GM18508 (cell line): Measurements from ENCODE around the gene HK1.
"Not testable (repeated sequence)": the region's sequence is repeated elsewhere in the genome, so short reads cannot be mapped to it uniquely, and the experiment has no call there.

Source experiments
- ATAC-seq: cut with Tn5 transposase; IDR thresholded peaks from one replicate; pipeline ENCODE4 v1.9.1; 2021; ENCODE audit warnings: moderate number of reproducible peaks; ENCODE audit not compliant: insufficient read depth, unreplicated experiment

Gene HK1

DNA sequence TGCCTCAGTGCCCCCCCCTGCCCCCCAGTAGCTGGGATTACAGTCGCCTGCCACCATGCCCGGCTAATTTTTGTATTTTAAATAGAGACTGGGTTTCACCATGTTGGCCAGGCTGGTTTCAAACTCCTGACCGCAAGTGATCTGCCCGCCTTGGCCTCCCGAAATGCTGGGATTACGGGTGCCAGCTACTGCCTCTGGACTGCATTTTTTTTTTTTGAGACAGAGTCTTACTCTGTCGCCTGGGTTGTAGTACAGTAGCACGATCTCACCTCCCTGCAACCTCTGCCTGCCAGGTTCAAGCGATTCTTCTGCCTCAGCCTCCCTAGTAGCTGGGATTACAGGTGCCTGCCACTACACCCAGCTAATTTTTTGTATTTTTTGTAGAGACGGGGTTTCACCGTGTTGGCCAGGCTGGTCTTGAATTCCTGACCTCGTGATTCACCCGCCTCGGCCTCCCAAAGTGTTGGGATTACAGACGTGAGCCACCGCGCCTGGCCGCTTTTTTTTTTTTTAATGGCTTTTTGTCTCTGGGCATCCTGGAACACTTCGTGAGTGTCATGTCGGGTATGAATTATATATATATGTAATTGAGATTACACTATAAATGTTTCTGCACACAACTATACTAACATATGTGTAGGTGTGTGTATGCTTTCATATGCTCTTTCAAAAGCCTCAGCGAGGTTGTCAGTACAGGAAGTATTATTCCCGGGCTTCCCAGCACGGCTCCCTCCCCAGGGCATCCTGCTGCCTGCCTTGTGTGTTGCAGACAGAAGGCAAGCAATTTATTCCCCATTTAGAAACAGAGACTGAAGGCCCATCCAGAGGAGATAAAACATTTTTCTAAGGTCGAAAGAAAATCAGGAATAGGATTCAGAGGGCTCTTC, 47.6 kb downstream of the HK1 start:
- ATAC-seq = not testable (repeated sequence)

DNA sequence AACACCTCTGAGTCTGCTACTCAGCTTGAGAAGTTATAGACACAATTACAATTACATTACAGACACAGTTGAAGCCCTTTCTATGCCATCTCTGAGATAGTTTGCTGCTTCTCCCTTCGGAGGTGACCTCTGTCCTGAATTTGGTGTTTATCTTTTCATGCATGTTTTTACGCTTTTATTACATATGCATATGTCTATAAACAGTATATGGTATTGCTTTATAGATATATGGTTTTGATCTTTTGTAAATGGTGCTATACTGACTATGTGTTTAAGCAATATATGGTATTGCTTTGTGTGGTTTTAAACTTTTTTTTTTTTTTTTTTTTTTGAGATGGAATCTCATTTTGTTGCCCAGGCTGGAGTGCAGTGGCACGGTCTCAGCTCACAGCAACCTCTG, 48.4 kb downstream of the HK1 start:
- no peak for ATAC-seq

GRCh38 chr10:69327463-69328379, 49.4 kb downstream of the HK1 start:
- ATAC-seq = no peak

GRCh38 chr10:69328380-69328735, 50.1 kb downstream of the HK1 start:
- no peak for ATAC-seq

GRCh38 chr10:69328888-69329287, 50.6 kb downstream of the HK1 start:
- not testable (repeated sequence) for ATAC-seq

DNA sequence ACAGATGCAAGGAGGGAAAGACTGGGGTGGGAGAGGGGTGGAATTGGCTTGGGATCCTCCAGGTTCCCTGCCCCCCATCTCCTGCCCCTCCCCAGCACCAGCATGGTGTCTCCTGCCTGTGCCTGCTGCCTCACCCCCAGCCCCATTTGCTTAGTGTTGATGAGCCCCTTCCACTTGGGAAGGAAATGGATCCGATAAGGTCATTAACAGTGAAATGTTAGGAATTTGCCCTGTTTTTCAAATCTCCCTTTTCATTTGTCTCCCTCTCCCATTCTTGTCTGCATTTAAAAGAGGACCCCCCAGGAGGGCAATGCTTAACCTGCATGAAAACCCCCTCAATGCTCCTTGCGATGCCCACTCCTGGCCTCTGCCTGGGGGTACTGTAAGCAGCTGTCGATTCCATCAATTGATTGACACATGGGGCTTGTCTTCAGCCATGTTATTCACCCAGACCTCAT, 51.5 kb downstream of the HK1 start:
- ATAC-seq = no peak

DNA sequence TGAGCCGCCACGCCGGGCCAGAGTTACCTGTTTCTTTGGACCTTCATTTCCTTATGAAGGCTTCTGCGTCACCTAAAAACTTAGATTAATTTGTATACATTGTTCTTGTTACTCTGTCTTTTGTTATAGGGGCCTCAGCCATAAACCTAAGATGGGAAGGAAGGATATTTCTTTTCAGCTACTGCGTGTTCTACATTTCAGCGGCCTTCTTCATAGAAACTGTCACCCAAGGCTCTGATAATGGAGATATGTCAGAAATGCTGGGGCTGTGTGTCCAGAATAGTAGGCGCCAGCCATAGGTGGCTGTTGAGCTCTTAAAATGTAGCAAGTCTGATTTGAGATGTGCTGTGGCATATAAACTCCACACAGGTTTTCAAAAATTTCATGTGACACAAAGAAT, 52.9 kb downstream of the HK1 start:
- ATAC-seq = no peak

- no peak for ATAC-seq
Measured at GRCh38 chr10:69332278-69333010, 54.1 kb downstream of the HK1 start.

DNA sequence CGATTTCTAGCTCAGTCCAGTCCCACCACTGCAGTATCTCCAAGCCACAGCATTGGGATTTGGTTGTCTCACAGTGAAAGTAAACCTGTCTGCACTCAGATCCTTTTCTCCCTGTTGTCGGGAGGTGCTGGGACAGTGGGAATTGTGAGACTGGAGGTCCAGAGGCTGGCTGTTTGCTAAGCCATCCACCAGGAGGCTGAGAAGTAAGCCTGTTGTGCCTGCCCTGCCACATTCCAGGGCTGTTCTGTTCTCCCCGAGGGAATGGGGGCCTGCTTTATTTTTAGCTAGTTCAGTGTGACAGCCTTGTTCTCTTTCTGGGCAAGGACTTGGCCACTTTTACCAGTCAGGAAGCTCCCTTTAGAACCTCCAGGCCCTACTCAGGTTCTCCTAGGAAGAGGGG, 54.9 kb downstream of the HK1 start:
- no peak for ATAC-seq

- ATAC-seq = not testable (repeated sequence)
Measured at GRCh38 chr10:69333865-69334301, 55.6 kb downstream of the HK1 start.

DNA sequence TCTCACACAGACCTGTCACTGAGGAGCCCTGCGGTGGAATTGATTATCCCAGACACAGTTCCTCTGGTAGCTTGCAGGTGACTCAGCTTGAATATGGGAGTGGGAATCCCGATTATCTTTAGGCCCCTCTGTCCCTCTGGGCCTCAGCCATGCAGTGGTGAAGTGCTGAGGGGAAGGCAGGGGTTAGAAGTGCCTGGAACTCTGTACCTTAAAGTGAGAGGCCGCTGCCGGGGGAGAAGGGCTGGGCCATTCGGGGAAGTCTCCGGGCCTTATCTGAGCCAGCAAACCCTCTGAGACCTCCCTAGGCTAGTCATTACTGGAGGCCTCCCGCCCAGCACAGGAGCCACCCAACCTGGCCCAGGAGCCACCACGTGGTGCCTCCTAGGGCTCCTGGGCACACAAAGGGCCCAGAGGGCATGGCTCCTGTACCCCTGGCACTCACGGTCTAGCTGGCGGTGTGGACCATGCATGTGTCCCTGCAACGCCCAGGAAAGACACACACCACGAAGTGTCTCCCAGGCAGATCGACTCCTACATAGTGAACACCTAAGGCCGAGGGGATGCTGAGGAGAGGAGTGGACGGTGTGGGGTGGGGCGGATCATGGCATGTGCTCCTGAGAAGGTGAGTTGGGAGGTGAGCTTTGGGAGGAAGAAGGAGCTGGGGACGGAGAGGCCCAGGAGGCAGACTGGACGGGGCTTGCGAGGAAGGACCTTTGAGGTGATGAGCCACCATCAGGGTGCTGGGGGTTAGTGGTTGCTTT, 56.2 kb downstream of the HK1 start:
- no peak for ATAC-seq

GRCh38 chr10:69335063-69335587, 56.8 kb downstream of the HK1 start:
- ATAC-seq = no peak

DNA sequence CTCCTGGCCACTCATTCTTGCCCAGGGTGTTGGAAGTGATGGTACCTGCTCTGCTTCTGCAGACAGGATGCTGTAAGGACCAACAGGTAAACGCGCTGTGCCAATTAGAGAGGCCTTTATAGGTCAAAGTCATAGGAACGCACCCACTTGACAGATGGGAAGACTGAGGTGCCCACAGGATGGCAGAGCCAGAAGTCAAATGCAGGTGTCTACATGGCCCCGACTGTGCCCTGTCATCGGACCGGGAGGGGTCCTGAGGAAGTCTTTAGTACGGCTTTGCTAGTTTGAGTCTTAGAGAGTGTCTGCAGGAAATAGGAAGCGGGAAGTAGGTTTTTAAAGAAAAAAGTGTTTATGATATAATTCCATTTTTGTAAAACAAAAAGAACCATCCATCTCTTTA, 57.3 kb downstream of the HK1 start:
- ATAC-seq = no peak

- no peak for ATAC-seq
Measured at GRCh38 chr10:69336952-69337295, 58.6 kb downstream of the HK1 start.

DNA sequence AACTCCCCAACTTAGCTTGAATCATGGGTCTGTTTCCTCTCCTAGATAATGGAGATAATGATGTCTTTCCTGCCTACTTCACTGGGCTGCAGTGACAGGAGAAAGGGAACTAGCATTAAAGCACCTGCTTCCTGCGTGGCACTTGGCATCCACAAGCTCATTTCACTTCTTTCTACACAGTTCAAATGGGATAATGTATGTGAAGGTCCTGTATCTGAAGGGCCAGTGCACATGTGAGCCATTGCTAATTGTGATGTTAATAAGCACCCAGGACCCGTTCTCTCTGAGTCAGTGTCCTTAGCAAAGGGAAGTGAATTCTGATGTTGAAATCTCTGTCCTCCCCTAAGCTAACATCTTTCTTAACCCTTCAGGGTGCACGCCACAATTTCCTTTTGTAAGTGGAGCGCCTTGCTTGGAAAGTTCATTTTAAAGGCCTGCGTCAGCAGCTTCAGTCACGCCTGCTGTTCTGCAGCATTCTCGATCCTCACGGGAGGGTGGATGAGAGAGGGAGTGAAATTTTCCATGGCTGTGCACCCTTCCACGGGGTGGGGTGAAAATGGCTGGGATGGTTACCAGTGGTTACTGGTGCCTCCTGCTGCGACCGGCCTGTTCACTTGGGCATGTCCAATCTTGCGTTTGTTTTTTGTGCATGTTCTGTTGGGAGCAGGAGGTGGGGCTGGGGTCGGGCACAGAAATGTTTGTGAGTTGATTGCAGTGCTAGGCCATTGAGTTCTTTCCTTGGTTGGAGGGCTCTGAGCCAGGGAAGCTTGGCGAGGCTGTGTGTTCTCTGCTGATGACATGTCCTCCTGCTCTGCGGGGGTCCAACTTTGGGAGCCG, 59.2 kb downstream of the HK1 start:
- no peak for ATAC-seq

DNA sequence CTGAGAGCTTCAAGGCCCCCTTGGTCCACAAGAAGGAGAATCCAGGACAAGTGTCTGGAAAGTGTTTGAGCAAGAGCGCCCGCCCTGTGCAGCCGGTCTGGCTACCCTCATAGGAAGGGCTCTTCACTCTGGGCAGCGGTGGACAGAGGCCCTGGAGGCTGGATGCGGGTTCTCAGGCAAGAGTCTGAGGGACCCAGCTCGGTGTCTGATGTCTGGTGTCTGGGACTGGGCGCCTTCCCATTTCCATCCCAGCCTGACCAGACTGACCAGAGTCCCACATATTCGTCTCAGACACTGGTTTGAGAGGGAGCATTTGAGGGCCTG, 59.8 kb downstream of the HK1 start:
- no peak for ATAC-seq

DNA sequence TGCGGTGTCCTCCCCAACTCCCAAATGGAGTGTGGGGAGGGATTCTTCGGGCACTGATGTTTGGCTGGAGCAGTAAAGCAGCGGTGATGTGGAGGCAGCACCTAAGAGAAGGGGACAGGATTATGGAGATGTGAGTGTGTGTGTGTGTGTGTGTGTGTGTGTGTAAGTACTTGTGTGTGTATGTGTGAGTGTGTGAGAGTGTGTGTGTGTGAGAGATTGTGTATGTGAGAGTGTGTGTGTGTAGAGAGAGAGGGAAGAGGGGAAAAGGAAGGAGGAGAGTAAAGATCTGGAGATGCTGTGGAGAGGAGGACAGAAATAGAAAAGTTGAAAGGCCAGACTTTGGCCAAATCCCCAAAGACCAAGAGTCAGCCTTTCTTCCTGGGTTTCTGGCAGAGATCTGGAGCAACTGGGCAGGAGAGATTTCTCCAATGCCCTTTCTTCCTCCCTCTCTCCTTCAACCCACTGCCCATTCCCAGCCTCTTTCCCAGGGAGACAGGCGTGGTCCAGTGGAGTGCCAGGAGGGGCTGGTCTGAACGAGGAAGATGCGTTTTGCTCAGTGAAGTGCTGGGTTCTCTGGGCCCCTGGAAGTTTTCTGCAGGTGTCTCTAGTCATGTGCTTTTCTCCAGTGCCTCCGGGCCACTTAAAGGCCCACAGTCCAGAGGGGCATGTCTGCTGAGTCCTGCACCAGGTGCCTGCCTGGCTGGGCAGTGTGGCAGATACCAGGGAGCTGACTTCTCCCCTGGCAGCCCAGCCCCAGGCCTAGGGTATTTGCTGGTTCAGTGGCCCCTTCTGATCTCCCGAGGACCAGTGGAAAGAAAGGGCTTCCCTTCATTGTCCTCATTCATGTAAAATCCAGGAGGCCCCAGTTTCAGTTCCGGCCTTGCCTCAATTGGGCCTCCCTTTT, 60.5 kb downstream of the HK1 start:
- ATAC-seq = no peak

- no peak for ATAC-seq
Measured at GRCh38 chr10:69340695-69341094, 62.4 kb downstream of the HK1 start.
